Keratinocyte (primary cell): ENCODE results near the gene NECAP2. TPM values are rescaled to one million over a fixed set of nuclear protein-coding genes. Genes with fewer than 3 reads are reported as not detected.

Experiments
- DNase-seq: peaks from one replicate; pipeline ENCODE4 v3.0.0-alpha.2; 2011; ENCODE audit warnings: low read depth, missing footprints, low spot score
- FAIRE-seq: peaks from 2 replicates; lab custom pipeline; 2011; peaks lifted over from hg19 to GRCh38; lab: Jason Lieb, UNC
- H2AFZ ChIP-seq: 2 replicates; pipeline ENCODE4 v1.6.0; 2012; ENCODE audit warnings: low read length, control low read depth, inconsistent platforms; ENCODE audit not compliant: control insufficient read depth
- H3K27ac ChIP-seq: 2 replicates; pipeline ENCODE4 v1.5.1; 2011; ENCODE audit warnings: low read length; ENCODE audit not compliant: control insufficient read depth, insufficient read depth
- H3K27me3 ChIP-seq: 3 replicates; pipeline ENCODE4 v1.6.0; 2011; ENCODE audit warnings: low read length; ENCODE audit not compliant: control insufficient read depth, insufficient read depth; ENCODE audit errors: extremely low read depth
- H3K36me3 ChIP-seq, 2 experiments: 2 replicates in 1 of 2; 3 replicates in 1 of 2; pipeline ENCODE4 v1.5.1; 2011; ENCODE audit warnings: low read length in 2 of 2, mild to moderate bottlenecking in 1 of 2; ENCODE audit not compliant: control insufficient read depth in 2 of 2, insufficient read depth in 2 of 2; ENCODE audit errors: extremely low read depth in 1 of 2
- H3K4me1 ChIP-seq: 3 replicates; pipeline ENCODE4 v1.5.1; 2011; ENCODE audit warnings: low read length; ENCODE audit not compliant: control insufficient read depth, insufficient read depth; ENCODE audit errors: extremely low read depth
- H3K4me2 ChIP-seq: 3 replicates; pipeline ENCODE4 v1.6.0; 2011; ENCODE audit warnings: low read depth, low read length; ENCODE audit not compliant: control insufficient read depth, insufficient read depth; ENCODE audit errors: extremely low read depth
- H3K4me3 ChIP-seq, 3 experiments: fragments of 200-600 bp in 1 of 3; sonication (generic) in 1 of 3; 2 replicates in 2 of 3; 3 replicates in 1 of 3; pipeline ENCODE4 v1.5.1; 2011 to 2016; ENCODE audit warnings: low read length in 3 of 3, mild to moderate bottlenecking in 3 of 3, control low read depth in 2 of 3, inconsistent platforms in 1 of 3, low read depth in 1 of 3, mixed read lengths in 1 of 3, mixed run types in 1 of 3, moderate library complexity in 1 of 3; ENCODE audit not compliant: control insufficient read depth in 2 of 3, insufficient read depth in 2 of 3; ENCODE audit errors: extremely low read depth in 1 of 3
- H3K79me2 ChIP-seq: 2 replicates; pipeline ENCODE4 v1.6.0; 2012; ENCODE audit warnings: low read length; ENCODE audit not compliant: control insufficient read depth, insufficient read depth
- H3K9ac ChIP-seq: 3 replicates; pipeline ENCODE4 v1.6.0; 2011; ENCODE audit warnings: low read length; ENCODE audit not compliant: control insufficient read depth, insufficient read depth; ENCODE audit errors: extremely low read depth
- H3K9me1 ChIP-seq: 3 replicates; pipeline ENCODE4 v1.6.0; 2011; ENCODE audit warnings: low read length; ENCODE audit not compliant: control insufficient read depth, insufficient read depth; ENCODE audit errors: extremely low read depth
- H3K9me3 ChIP-seq: 2 replicates; pipeline ENCODE4 v1.5.1; 2012; ENCODE audit warnings: low read depth, low read length; ENCODE audit not compliant: control insufficient read depth
- H4K20me1 ChIP-seq: 3 replicates; pipeline ENCODE4 v1.6.0; 2011; ENCODE audit warnings: low read length; ENCODE audit not compliant: control insufficient read depth, insufficient read depth; ENCODE audit errors: extremely low read depth
- EZH2 ChIP-seq: IDR thresholded peaks from one replicate; pipeline ENCODE4 v1.6.1; 2012; ENCODE audit warnings: inconsistent platforms, mild to moderate bottlenecking, low read length, moderate library complexity
- dilution Hi-C: fragments of 300-500 bp; cut with MboI; formaldehyde crosslinking; loops from one replicate; pipeline ENCODE4 v1.7.0; 2020; ENCODE audit warnings: low sequenced_read_pairs; ENCODE audit not compliant: extremely low pct_ligation_motif_present
- polyA plus RNA-seq, 5 experiments: library from polyadenylated mRNA; depleted of rRNA in 3 of 5; stranded (reverse) in 3 of 5; stranded (forward) in 1 of 5; unstranded in 1 of 5; fragments of >200 nt; gene quantifications; 1 replicate in 1 of 5; 2 replicates in 3 of 5; 3 replicates in 1 of 5; pipeline versions ENCODE4 v1.2.1 to v1.2.3, GENCODE V29; 2011 to 2012; ENCODE audit warnings: missing spikeins in 2 of 5, low read depth in 1 of 5, low replicate concordance in 1 of 5
- TF ChIP-seq, protein P1 (sequence below), 3 experiments: IDR thresholded peaks in 1 of 3; conservative IDR thresholded peaks in 1 of 3; optimal IDR thresholded peaks in 1 of 3; 2 replicates in 2 of 3; 3 replicates in 1 of 3; pipeline versions ENCODE3 to v1.5.1; 2011; ENCODE audit warnings: low read length in 3 of 3, mild to moderate bottlenecking in 3 of 3, moderate library complexity in 2 of 3, control low read depth in 1 of 3, inconsistent platforms in 1 of 3; ENCODE audit not compliant: insufficient read depth in 2 of 3; ENCODE audit errors: extremely low read depth in 1 of 3

The NECAP2 gene
- polyA plus RNA-seq, 1 donor (not counting 4 experiments of a cell fraction or from before 2014, with no cell fraction given) = 75.7 TPM

DNA sequence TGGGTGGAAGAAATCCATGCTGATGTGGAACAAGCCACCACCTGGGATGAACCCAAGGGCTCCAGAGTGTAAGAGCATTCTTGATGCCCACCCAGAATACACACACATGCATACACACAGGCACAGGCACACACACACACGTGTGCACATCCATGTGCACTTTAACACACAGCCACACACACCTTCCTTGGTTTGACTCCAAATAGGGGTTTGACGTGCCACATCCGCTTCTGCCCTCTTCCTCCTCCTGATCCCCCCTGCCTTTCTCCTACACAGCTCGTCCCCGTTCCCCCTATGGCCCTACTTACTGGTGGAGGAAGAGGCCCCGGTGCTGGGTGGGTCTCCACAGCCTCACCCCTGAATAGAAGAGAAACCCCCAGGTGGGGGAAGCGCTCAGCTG is 19.3 kb upstream of the NECAP2 start:
- no peak for FAIRE-seq
- H4K20me1 ChIP-seq = no peaks in the 10 kb centered on the region
- H3K79me2 ChIP-seq = no peaks in the 10 kb centered on the region

DNA sequence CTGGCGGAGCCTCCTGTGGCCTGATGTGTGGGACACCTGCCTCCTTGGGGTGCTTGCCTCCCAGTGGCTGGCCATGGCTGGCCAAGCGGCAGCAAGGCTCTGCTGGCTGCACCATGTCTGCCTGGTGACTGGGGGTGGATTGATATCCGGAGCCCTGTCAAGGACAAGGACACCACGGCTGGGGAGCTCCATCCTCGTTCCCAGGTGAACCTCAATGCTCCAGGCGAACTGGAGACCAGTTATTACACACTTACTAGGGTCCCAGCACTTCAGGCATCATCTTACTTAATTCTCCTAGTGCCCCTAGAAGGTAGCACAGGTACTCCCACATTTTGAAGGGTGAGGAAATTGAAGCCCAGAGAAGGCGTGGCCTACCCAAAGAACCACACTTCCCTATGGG is 18.5 kb upstream of the NECAP2 start:
- FAIRE-seq = no peak
- dilution Hi-C loops = no loop called here
- H3K4me2 ChIP-seq = no peak overlapping the region

More for the DNA sequence above, 19.3 kb upstream of the NECAP2 start:
- dilution Hi-C loops = no loop called here
- TF ChIP-seq, protein P1, sequence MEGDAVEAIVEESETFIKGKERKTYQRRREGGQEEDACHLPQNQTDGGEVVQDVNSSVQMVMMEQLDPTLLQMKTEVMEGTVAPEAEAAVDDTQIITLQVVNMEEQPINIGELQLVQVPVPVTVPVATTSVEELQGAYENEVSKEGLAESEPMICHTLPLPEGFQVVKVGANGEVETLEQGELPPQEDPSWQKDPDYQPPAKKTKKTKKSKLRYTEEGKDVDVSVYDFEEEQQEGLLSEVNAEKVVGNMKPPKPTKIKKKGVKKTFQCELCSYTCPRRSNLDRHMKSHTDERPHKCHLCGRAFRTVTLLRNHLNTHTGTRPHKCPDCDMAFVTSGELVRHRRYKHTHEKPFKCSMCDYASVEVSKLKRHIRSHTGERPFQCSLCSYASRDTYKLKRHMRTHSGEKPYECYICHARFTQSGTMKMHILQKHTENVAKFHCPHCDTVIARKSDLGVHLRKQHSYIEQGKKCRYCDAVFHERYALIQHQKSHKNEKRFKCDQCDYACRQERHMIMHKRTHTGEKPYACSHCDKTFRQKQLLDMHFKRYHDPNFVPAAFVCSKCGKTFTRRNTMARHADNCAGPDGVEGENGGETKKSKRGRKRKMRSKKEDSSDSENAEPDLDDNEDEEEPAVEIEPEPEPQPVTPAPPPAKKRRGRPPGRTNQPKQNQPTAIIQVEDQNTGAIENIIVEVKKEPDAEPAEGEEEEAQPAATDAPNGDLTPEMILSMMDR (optimal IDR thresholded peaks at IDR 0.05 in 1 of 3, IDR thresholded peaks at IDR 0.05 in 1 of 3, conservative IDR thresholded peaks at IDR 0.05 in 1 of 3; ENCODE audit: extremely low read depth in 1 of 3, insufficient read depth in 2 of 3, low read length in 3 of 3) = no peak
- TF ChIP-seq EZH2 = no peak
- no peak overlapping the region for H3K9ac ChIP-seq
- H3K27me3 ChIP-seq = peaks cover 7% of the 10 kb centered on the region
- H3K4me2 ChIP-seq = no peak overlapping the region
- H2AFZ ChIP-seq = no peak overlapping the region
- no peak for DNase-seq
- H3K36me3 ChIP-seq = no peaks in the 10 kb centered on the region
- no peak overlapping the region for H3K27ac ChIP-seq
- no peak overlapping the region for H3K4me3 ChIP-seq
- no peaks in the 10 kb centered on the region for H3K4me1 ChIP-seq
- no peaks in the 10 kb centered on the region for H3K9me1 ChIP-seq
- H3K9me3 ChIP-seq = no peaks in the 10 kb centered on the region

More for the DNA sequence above, 18.5 kb upstream of the NECAP2 start:
- Histone ChIP-seq H3K9ac (no peak overlapping the region), H3K4me3 (no peak overlapping the region), H3K79me2 (no peaks in the 10 kb centered on the region), H3K9me3 (no peaks in the 10 kb centered on the region), H4K20me1 (no peaks in the 10 kb centered on the region), H3K27me3 (peaks cover 7% of the 10 kb centered on the region), H3K9me1 (no peaks in the 10 kb centered on the region), H3K4me1 (no peaks in the 10 kb centered on the region), H3K27ac (no peak overlapping the region), H2AFZ (no peak overlapping the region), H3K36me3 (no peaks in the 10 kb centered on the region)
- TF ChIP-seq, protein P1 (optimal IDR thresholded peaks at IDR 0.05 in 1 of 3, IDR thresholded peaks at IDR 0.05 in 1 of 3, conservative IDR thresholded peaks at IDR 0.05 in 1 of 3; ENCODE audit: extremely low read depth in 1 of 3, insufficient read depth in 2 of 3, low read length in 3 of 3) = no peak
- TF ChIP-seq EZH2 = no peak
- DNase-seq = no peak
